ENCODE data around the gene FGF14. TPM values are rescaled to one million over a fixed set of nuclear protein-coding genes. Genes with fewer than 3 reads are reported as not detected.

The FGF14 gene
- total and polyA plus RNA-seq, 2 experiments from 2014 or later: 0.03 TPM; not detected in 1

DNA sequence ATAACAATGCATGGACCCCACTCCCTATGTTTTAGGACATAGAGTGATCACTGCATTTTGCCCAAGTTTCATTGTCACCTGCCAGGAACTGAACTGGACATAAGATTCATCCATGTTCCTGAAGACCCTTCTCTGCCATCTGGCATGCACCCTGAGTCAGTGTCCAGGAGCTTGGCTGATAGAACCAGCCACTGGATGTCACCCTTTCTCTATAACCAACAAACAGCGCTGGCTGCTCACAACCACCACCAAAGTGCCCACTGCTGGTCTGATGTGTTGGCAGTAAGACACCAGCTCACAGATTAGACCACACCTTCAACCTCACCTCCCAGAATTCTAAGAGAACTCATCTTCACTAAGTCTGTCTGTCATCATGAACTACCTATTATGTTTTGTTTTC, 616.0 kb downstream of the FGF14 start:
- no peak overlapping the region for H3K27ac Mint-ChIP-seq
- peak; percentile 99 for ATAC-seq

More for the DNA sequence above, 616.0 kb downstream of the FGF14 start:
- H3K4me3 ChIP-seq: no peak overlapping the region
- H3K4me3 Mint-ChIP-seq: no peak overlapping the region
- no peaks in the 10 kb centered on the region for H4K20me1 ChIP-seq (replicated peaks; ENCODE audit: insufficient read depth)
- H3K4me2 ChIP-seq: no peak overlapping the region
- no peaks in the 10 kb centered on the region for H3K79me2 ChIP-seq (replicated peaks; ENCODE audit: insufficient read depth)
- H3K27ac ChIP-seq (ENCODE audit: low read depth): no peak overlapping the region
- no peaks in the 10 kb centered on the region for H3K36me3 Mint-ChIP-seq (ENCODE audit: low read depth)
- H3K4me1 ChIP-seq (ENCODE audit: insufficient read depth): no peaks in the 10 kb centered on the region
- peak; percentile 77 for DNase-seq (ENCODE audit: low spot score)
- no peaks in the 10 kb centered on the region for H3K27me3 Mint-ChIP-seq (ENCODE audit: insufficient read depth, low read depth, poor library complexity)
- no peaks in the 10 kb centered on the region for H3F3A ChIP-seq (replicated peaks; ENCODE audit: low read depth)
- H3K36me3 ChIP-seq (ENCODE audit: insufficient read depth): no peaks in the 10 kb centered on the region
- no peak overlapping the region for H2AFZ ChIP-seq
- TF ChIP-seq, protein P1, sequence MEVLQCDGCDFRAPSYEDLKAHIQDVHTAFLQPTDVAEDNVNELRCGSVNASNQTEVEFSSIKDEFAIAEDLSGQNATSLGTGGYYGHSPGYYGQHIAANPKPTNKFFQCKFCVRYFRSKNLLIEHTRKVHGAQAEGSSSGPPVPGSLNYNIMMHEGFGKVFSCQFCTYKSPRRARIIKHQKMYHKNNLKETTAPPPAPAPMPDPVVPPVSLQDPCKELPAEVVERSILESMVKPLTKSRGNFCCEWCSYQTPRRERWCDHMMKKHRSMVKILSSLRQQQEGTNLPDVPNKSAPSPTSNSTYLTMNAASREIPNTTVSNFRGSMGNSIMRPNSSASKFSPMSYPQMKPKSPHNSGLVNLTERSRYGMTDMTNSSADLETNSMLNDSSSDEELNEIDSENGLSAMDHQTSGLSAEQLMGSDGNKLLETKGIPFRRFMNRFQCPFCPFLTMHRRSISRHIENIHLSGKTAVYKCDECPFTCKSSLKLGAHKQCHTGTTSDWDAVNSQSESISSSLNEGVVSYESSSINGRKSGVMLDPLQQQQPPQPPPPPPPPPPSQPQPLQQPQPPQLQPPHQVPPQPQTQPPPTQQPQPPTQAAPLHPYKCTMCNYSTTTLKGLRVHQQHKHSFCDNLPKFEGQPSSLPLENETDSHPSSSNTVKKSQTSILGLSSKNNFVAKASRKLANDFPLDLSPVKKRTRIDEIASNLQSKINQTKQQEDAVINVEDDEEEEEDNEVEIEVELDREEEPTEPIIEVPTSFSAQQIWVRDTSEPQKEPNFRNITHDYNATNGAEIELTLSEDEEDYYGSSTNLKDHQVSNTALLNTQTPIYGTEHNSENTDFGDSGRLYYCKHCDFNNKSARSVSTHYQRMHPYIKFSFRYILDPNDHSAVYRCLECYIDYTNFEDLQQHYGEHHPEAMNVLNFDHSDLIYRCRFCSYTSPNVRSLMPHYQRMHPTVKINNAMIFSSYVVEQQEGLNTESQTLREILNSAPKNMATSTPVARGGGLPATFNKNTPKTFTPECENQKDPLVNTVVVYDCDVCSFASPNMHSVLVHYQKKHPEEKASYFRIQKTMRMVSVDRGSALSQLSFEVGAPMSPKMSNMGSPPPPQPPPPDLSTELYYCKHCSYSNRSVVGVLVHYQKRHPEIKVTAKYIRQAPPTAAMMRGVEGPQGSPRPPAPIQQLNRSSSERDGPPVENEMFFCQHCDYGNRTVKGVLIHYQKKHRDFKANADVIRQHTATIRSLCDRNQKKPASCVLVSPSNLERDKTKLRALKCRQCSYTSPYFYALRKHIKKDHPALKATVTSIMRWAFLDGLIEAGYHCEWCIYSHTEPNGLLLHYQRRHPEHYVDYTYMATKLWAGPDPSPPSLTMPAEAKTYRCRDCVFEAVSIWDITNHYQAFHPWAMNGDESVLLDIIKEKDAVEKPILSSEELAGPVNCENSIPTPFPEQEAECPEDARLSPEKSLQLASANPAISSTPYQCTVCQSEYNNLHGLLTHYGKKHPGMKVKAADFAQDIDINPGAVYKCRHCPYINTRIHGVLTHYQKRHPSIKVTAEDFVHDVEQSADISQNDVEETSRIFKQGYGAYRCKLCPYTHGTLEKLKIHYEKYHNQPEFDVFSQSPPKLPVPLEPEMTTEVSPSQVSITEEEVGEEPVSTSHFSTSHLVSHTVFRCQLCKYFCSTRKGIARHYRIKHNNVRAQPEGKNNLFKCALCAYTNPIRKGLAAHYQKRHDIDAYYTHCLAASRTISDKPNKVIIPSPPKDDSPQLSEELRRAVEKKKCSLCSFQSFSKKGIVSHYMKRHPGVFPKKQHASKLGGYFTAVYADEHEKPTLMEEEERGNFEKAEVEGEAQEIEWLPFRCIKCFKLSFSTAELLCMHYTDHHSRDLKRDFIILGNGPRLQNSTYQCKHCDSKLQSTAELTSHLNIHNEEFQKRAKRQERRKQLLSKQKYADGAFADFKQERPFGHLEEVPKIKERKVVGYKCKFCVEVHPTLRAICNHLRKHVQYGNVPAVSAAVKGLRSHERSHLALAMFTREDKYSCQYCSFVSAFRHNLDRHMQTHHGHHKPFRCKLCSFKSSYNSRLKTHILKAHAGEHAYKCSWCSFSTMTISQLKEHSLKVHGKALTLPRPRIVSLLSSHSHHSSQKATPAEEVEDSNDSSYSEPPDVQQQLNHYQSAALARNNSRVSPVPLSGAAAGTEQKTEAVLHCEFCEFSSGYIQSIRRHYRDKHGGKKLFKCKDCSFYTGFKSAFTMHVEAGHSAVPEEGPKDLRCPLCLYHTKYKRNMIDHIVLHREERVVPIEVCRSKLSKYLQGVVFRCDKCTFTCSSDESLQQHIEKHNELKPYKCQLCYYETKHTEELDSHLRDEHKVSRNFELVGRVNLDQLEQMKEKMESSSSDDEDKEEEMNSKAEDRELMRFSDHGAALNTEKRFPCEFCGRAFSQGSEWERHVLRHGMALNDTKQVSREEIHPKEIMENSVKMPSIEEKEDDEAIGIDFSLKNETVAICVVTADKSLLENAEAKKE (CRISPR knock-in tag; IDR thresholded peaks at IDR 0.05): no peak
- TF ChIP-seq, protein P2, sequence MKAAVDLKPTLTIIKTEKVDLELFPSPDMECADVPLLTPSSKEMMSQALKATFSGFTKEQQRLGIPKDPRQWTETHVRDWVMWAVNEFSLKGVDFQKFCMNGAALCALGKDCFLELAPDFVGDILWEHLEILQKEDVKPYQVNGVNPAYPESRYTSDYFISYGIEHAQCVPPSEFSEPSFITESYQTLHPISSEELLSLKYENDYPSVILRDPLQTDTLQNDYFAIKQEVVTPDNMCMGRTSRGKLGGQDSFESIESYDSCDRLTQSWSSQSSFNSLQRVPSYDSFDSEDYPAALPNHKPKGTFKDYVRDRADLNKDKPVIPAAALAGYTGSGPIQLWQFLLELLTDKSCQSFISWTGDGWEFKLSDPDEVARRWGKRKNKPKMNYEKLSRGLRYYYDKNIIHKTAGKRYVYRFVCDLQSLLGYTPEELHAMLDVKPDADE (IDR thresholded peaks at IDR 0.05): no peak
- TF ChIP-seq, protein P3, sequence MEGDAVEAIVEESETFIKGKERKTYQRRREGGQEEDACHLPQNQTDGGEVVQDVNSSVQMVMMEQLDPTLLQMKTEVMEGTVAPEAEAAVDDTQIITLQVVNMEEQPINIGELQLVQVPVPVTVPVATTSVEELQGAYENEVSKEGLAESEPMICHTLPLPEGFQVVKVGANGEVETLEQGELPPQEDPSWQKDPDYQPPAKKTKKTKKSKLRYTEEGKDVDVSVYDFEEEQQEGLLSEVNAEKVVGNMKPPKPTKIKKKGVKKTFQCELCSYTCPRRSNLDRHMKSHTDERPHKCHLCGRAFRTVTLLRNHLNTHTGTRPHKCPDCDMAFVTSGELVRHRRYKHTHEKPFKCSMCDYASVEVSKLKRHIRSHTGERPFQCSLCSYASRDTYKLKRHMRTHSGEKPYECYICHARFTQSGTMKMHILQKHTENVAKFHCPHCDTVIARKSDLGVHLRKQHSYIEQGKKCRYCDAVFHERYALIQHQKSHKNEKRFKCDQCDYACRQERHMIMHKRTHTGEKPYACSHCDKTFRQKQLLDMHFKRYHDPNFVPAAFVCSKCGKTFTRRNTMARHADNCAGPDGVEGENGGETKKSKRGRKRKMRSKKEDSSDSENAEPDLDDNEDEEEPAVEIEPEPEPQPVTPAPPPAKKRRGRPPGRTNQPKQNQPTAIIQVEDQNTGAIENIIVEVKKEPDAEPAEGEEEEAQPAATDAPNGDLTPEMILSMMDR (conservative IDR thresholded peaks at IDR 0.05; ENCODE audit: low read depth in 2 of 2): peak; percentile 68 to 92
- H3K27me3 ChIP-seq (ENCODE audit: insufficient read depth): no peaks in the 10 kb centered on the region
- no peaks in the 10 kb centered on the region for H3K9me3 Mint-ChIP-seq
- H3K4me1 Mint-ChIP-seq: no peaks in the 10 kb centered on the region; the same call in 2 of the 3 replicates
- H3K9me2 ChIP-seq (ENCODE audit: insufficient read depth): no peaks in the 10 kb centered on the region

All from GM23338 (cell line).